ENCODE results near the gene NDST4.

NDST4 gene

GRCh38 chr4:114782415-114783214 lies 330.8 kb downstream of the NDST4 start:
- no peak for DNase-seq

- no peak for DNase-seq
These were observed 333.2 kb downstream of the NDST4 start for GRCh38 chr4:114780205-114780604.
